Neural progenitor cell (in vitro differentiated cells): ENCODE results near the gene CNPY1.

ENCODE experiments used
- EZH2 ChIP-seq: fragments of 200-600 bp; sonication (generic); IDR thresholded peaks from 2 replicates; pipeline ENCODE4 v1.6.1; 2017; ENCODE audit warnings: antibody characterized with exemption, mild to moderate bottlenecking, moderate library complexity
- EZH2phosphoT487 ChIP-seq: fragments of 200-600 bp; sonication (generic); IDR thresholded peaks from 2 replicates; pipeline ENCODE4 v1.6.1; 2017; ENCODE audit warnings: antibody characterized with exemption
- TF ChIP-seq, protein P1 (sequence below): fragments of 200-600 bp; sonication (generic); IDR thresholded peaks from 2 replicates; pipeline ENCODE4 v1.5.1; 2017; ENCODE audit warnings: antibody characterized with exemption, mild to moderate bottlenecking

DNA sequence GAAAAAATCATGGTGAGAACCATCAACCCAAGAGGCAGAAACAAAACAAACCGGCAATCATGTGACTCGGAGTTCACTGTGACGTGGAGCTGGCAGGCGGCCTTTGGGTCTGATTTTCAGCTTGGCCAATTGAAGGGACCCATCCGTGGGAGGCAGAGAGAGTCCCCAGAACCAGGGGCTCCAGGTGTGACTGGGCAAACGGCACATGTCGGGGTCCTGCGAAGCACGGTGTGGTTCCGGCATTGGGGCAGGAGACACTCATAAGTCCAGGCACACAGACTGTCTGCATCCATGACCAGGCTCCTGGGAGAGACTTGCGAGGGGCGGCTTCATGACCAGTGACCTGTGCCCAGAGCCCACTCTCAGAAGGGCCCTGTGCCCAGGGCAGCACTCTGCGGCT lies 12.6 kb upstream of the CNPY1 start:
- TF ChIP-seq, protein P1, sequence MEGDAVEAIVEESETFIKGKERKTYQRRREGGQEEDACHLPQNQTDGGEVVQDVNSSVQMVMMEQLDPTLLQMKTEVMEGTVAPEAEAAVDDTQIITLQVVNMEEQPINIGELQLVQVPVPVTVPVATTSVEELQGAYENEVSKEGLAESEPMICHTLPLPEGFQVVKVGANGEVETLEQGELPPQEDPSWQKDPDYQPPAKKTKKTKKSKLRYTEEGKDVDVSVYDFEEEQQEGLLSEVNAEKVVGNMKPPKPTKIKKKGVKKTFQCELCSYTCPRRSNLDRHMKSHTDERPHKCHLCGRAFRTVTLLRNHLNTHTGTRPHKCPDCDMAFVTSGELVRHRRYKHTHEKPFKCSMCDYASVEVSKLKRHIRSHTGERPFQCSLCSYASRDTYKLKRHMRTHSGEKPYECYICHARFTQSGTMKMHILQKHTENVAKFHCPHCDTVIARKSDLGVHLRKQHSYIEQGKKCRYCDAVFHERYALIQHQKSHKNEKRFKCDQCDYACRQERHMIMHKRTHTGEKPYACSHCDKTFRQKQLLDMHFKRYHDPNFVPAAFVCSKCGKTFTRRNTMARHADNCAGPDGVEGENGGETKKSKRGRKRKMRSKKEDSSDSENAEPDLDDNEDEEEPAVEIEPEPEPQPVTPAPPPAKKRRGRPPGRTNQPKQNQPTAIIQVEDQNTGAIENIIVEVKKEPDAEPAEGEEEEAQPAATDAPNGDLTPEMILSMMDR, result no peak
- no peak for TF ChIP-seq EZH2
- TF ChIP-seq EZH2phosphoT487, result no peak
